Nucleus accumbens (tissue), 56 donors: ENCODE data around the gene PIMREG.
A peak's percentile ranks its signal among the peaks of the same experiment; 100 is the strongest.

Experiments
- DNase-seq, 56 donors: peaks; one replicate each; lab custom pipeline; 2025; lab: John Stamatoyannopoulos, UW

PIMREG gene

DNA sequence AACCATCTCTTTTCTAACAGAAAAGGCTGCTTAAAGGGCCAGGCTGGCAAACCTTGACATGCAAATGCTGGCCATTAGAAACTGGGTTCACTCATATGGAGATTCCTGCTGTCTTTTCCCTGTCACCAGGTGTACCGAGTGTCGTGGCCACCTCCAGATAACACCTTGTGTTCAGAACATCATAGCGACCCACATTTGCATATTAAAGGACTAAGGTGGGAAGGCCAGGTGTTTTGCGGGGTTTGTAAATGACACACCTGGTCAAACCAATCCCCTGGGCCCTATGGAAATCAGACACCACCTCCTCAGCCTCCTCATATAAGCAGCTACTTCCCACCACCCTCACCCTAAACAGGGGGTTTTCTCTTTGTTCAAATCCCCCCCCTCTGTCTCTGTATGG is 6.8 kb upstream of the PIMREG start:
- DNase-seq: no peak

- no peak for DNase-seq
These were observed 6.3 kb upstream of the PIMREG start for GRCh38 chr17:6437956-6438355.

DNA sequence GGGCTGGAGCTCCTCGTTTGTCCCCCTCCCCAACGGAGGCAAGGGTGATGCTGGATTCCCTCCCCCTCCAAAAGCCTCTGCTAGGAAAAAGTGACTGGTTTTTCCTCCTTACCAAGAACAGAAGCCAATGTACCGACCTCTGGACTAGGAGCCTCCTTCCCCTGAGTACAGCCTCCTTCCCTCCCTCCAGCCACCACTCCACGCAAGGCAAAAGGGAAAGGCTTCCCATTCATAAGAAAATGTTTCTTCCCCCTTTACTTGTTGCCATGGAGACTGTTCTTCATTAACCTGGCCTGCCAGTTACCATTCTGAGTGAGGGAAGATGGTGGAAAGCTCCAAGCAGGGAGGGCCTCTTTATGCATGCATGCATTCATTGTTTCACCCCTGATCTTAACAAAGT is 4.3 kb upstream of the PIMREG start:
- no peak for DNase-seq

DNA sequence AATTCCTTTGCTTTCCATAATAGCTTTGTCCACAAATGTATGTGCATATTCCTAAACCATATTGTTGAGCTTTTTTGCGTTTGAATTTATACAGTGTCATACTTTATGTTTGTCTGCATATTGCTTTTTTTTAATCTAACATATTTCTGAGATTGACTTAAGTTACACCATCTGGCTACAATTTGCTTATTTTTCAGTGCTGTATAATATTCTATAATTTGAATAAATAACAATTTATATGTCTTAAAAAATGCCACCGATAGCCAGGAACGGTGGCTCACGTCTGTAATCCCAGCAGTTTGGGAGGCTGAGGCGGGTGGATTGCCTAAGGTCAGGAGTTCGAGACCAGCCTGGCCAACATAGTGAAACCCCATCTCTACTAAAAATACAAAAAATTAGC is 1.5 kb upstream of the PIMREG start:
- no peak for DNase-seq

DNA sequence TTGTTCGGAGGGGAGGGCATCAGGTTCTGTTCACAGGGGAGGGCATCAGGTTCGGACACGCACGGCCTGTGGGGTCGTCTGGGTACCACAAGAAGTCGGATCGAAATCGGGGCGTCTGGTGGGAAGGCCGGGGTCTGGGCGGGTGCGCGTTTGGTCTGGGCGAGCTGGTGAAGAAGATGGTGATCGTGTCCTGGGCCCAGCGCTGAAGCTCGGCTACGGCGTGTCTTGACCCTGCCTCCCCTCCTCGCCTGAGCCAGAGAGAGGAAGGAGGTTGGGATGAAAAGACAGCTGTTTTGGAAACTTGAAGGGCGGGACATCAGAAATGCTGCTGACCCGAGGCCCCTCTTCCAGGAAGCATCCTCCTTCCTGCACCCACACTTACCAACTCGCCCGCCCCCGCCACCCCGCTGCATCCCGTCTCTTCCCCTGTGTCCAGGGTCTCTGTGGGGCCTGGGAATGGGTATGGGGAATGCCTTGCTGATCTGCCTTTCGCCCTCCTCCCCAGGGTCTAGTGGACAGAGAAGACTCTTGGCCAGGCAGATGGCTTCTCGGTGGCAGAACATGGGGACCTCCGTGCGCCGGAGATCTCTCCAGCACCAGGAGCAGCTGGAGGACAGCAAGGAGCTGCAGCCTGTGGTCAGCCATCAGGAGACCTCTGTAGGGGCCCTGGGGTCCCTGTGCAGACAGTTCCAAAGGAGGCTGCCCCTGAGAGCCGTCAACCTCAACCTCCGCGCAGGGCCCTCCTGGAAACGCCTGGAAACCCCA is 498 bp downstream of the PIMREG start:
- peak in 1 of 56 donors; percentile 46 for DNase-seq

GRCh38 chr17:6446516-6447100 is 2.4 kb downstream of the PIMREG start:
- no peak for DNase-seq

GRCh38 chr17:6448473-6448872 is 4.2 kb downstream of the PIMREG start:
- DNase-seq: no peak

DNA sequence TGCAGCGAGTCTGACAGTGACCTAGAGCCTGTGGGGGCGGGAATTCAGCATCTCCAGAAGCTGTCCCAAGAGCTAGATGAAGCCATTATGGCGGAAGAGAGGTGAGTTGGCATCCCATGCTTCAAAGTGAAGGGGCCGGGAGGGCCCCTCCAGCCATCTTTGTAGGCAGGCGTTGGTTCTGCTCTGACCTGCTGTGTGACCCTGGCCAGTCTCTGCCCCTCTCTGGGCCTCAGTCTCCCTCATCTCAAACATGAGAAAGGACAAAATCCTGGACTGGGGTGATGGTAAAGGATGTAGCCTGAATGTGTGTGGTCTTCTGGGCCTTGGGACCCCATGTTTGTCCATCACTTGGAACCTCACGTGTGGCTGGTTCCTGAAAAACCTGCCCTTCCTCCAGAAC is 5.1 kb downstream of the PIMREG start:
- no peak for DNase-seq

DNA sequence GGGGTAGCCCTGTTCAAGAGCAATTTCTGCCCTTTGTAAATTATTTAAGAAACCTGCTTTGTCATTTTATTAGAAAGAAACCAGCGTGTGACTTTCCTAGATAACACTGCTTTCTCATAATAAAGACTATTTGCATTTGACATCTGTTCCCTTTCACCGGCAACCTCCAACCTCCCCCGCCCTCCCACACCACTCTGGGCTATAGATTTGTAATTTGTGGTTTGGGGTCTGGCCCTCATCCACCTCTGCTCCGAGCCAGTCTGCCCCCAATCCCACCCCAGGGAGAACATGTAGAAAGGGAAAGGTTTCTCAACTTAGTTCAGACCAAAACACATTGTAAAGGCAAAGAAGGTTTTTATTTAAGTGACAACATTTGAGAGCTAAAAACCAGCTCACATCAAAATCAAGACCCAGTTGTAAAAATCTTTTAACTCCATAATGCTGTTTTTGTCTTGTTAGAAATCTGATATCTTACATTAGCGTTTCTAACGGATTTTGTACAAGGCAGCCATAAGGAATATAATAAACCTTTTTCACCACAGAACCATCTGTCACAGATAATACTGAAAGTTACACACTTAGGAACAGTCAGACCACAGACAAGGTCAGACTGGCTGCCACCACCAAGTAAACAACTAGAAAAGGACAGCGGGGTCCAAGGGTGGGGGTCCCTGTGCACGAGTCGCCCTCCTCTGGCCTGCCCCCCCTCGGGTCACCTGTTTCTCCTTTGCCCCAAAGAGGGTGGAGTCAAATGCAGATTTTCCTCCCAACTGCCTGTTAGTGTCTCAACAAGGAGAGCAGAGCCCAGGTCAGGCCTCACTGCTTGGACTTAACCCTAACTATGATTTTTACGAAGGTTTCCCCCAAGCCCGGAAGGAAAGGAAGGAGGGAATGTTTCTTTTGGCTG is 6.9 kb downstream of the PIMREG start:
- DNase-seq: no peak

- DNase-seq: no peak
These were observed 8.4 kb downstream of the PIMREG start for GRCh38 chr17:6452471-6453266.

GRCh38 chr17:6453279-6454024 is 9.2 kb downstream of the PIMREG start:
- no peak for DNase-seq

GRCh38 chr17:6454495-6455320 is 10.5 kb downstream of the PIMREG start:
- no peak for DNase-seq

- DNase-seq: peak in 1 of 56 donors; percentile 30
These were observed 11.1 kb downstream of the PIMREG start for GRCh38 chr17:6455321-6455705.

DNA sequence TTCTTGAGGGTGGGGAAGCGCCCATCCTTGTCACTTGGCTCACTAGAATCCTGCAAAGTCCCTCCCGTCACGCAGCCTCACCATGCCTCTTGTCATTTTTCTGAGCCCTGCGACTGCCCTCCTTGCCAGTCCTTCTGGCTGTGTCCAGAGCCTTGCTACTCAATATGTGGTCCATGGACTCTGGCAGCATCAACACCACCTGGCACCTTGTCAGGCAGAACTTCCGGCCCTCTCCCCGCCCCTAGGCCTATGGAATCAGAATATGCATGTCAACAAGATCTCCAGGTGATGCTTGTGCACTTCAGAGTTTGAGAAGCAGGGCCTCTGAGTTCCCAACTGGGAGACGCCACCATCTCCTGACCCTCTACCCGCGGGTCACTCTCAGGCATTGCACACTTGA is 12.1 kb downstream of the PIMREG start:
- no peak for DNase-seq

GRCh38 chr17:6456914-6457687 is 12.8 kb downstream of the PIMREG start:
- no peak for DNase-seq

DNA sequence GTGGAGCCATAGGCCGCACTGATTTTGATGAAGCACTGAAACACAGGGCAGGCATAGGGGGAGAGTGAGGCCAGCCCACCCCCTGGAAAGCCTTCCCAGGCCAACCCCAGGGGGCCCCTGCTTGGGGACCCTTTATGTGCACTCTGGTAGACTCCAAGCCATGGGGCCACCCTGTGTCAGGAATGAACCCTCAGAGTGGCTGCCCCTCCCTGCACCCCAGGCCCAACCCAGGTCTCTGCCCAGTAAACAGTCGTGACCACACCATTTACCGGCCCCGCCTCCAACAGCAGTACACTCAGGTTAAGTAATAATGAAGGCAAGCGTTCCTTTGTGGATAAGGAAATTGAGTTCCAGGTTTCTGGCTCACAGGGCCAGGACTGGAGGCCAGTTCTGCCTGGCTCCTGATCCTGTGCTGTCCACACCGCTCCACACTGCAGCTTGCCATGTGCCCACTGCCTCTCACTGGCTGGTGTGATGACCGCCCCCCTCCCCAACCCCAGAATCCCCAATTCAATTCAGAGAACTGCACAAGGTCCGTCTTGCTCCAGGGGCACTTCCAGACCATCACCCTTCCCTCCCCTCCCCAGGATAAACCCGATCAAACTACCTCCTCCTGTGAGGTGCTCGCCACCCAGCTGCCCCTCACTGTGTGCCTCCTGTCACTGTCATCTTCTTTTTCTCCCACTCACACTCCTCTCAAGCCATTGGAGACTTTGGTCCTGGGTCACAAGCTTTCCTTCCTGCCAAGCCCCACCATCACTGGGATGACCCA is 13.6 kb downstream of the PIMREG start:
- DNase-seq: no peak

- DNase-seq: no peak
These were observed 14.2 kb downstream of the PIMREG start for GRCh38 chr17:6458460-6458950.
